Glutamatergic neuron (in vitro differentiated cells): Measurements from ENCODE around the gene COX5A. TPM values are rescaled to one million over a fixed set of nuclear protein-coding genes. Genes with fewer than 3 reads are reported as not detected.

Experiments
- DNase-seq: peaks from one replicate; pipeline ENCODE4 v3.0.0; 2022
- H3K27ac Mint-ChIP-seq: one replicate; pipeline ENCODE4 v1.8.0; 2020; ENCODE audit warnings: mild to moderate bottlenecking, mixed read lengths, inconsistent platforms; ENCODE audit not compliant: unreplicated experiment
- H3K27me3 Mint-ChIP-seq: one replicate; pipeline ENCODE4 v1.8.0; 2020; ENCODE audit warnings: mild to moderate bottlenecking, moderate library complexity, mixed read lengths, inconsistent platforms; ENCODE audit not compliant: unreplicated experiment
- H3K36me3 Mint-ChIP-seq: one replicate; pipeline ENCODE4 v1.8.0; 2020; ENCODE audit warnings: mild to moderate bottlenecking, mixed read lengths, inconsistent platforms; ENCODE audit not compliant: unreplicated experiment
- H3K4me1 Mint-ChIP-seq: one replicate; pipeline ENCODE4 v1.8.0; 2020; ENCODE audit warnings: mild to moderate bottlenecking, low read depth, mixed read lengths, inconsistent platforms; ENCODE audit not compliant: unreplicated experiment
- H3K4me3 Mint-ChIP-seq: one replicate; pipeline ENCODE4 v1.8.0; 2020; ENCODE audit warnings: mild to moderate bottlenecking, mixed read lengths, inconsistent platforms; ENCODE audit not compliant: unreplicated experiment
- H3K9me3 Mint-ChIP-seq: one replicate; pipeline ENCODE4 v1.8.0; 2020; ENCODE audit warnings: mild to moderate bottlenecking, moderate library complexity, mixed read lengths, inconsistent platforms; ENCODE audit not compliant: unreplicated experiment
- CTCF ChIP-seq: fragments of 200-600 bp; sonication (generic); IDR thresholded peaks from one replicate; pipeline ENCODE4 v1.5.0; 2021; ENCODE audit not compliant: partially characterized antibody, unreplicated experiment
- total RNA-seq: library from RNA; stranded (reverse); fragmentation: NEBNext Ultra II Directional; extraction: Animal tissue kit (Norgen Biotek cat#: 25700); gene quantifications from one replicate; pipeline ENCODE4 v1.2.1, GENCODE V29; 2021; ENCODE audit not compliant: unreplicated experiment

COX5A gene
- total RNA-seq, 1 donor from 2014 or later = 219 TPM

- no peak within 1 kb of the TSS for H3K27ac Mint-ChIP-seq
Observed at GRCh38 chr15:74956648-74957475, 19.0 kb upstream of the COX5A start, which contains the start of gene RPP25. TSS of gene RPP25 (minus strand) at chr15:74956772. CDS start at chr15:74956583, 189 bp downstream.

GRCh38 chr15:74955796-74956647 is 18.1 kb upstream of the COX5A start:
- Mint-ChIP-seq H3K9me3 (peaks cover 2% of the 10 kb centered on the region), H3K4me1 (peaks cover 11% of the 10 kb centered on the region), H3K27ac (no peak overlapping the region), H3K4me3 (peak overlapping the region; percentile 55), H3K27me3 (peaks cover 18% of the 10 kb centered on the region), H3K36me3 (no peaks in the 10 kb centered on the region)
- TF ChIP-seq CTCF = peak; percentile 40
- DNase-seq = peak; percentile 83

More at GRCh38 chr15:74956648-74957475, 19.0 kb upstream of the COX5A start, which contains the start of gene RPP25:
- Mint-ChIP-seq H3K36me3 (no peaks in the 10 kb centered on the region), H3K9me3 (peaks cover 2% of the 10 kb centered on the region), H3K4me1 (peaks cover 16% of the 10 kb centered on the region), H3K27me3 (peaks cover 15% of the 10 kb centered on the region), H3K4me3 (peak within 1 kb of the TSS; percentile 55)
- TF ChIP-seq CTCF = no peak
- DNase-seq = peak; percentile 76

- Mint-ChIP-seq H3K27me3 (peaks cover 16% of the 10 kb centered on the region), H3K27ac (no peak overlapping the region), H3K36me3 (no peaks in the 10 kb centered on the region), H3K9me3 (peaks cover 2% of the 10 kb centered on the region), H3K4me3 (peak overlapping the region; percentile 55), H3K4me1 (peaks cover 18% of the 10 kb centered on the region)
- no peak for TF ChIP-seq CTCF
- no peak for DNase-seq
Observed at GRCh38 chr15:74955017-74955416, 17.1 kb upstream of the COX5A start.

- Mint-ChIP-seq H3K27ac (no peak overlapping the region), H3K4me3 (peak overlapping the region; percentile 11), H3K36me3 (no peaks in the 10 kb centered on the region), H3K9me3 (peaks cover 3% of the 10 kb centered on the region), H3K4me1 (peaks cover 18% of the 10 kb centered on the region), H3K27me3 (peaks cover 16% of the 10 kb centered on the region)
- no peak for TF ChIP-seq CTCF
- no peak for DNase-seq
Observed at GRCh38 chr15:74954515-74954914, 16.6 kb upstream of the COX5A start.

- Mint-ChIP-seq H3K27me3 (peaks cover 5% of the 10 kb centered on the region), H3K27ac (no peak overlapping the region), H3K4me1 (peaks cover 12% of the 10 kb centered on the region), H3K9me3 (peaks cover 1% of the 10 kb centered on the region), H3K4me3 (no peak overlapping the region), H3K36me3 (no peaks in the 10 kb centered on the region)
- no peak for DNase-seq
- TF ChIP-seq CTCF = no peak
Observed at GRCh38 chr15:74951006-74951405, 13.1 kb upstream of the COX5A start.
